Measurements from ENCODE around the gene OTUD7B.

Gene OTUD7B

DNA sequence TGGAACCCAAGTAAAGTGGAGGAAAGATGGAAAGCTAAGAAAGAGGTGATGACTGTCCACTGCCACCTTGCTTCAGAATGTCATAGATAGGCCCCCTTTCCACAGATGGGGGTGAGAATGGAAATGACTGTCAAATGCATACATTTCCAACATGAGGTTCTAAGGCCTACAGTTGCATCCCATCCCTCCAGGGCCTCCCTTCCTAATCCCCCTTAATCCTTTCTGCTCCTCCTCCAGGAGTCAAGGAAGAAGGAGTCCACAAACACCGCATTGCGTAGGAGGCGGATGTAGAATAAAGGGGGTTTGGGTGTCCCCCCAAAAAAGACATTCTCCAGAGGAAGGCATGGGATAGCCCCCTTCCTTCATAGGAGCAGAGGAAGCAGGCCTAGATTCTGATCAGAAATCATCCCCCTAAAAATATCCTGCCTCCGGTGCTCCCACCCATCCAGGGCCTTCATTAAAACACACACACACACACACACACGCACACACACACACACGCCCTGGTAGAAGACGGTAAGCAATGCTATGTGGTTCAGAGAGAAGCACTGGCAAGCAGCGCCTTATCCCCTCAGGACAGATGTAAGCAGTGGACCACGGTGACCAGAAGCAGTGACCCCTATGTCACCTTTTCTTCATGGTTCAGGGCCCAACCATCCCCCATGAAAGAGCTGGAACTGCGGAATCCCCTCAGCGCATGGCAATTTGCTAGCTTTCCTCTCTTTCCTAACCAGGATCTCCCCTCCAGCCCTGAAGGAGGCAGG is 94.9 kb downstream of the OTUD7B start:
- DNase-seq = no peak

DNA sequence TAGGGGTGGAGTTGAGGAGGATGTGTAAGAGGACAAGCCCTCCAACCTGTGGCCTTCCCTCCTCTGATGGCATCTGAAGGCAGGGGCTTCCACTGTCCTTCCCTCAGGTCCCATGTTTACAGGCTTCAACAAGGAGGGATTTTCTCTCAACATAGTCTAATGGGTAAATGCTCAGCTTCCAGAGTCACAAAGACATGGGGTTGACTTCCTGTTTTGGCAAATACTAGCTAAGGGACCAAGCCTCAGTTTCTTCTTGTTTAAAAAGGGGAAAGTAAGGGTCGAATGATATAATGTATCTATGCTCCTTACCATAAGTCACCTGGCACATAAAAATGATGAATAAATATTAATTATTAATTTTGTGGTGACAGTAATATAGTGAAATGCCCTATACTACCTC is 96.0 kb downstream of the OTUD7B start:
- DNase-seq = no peak

DNA sequence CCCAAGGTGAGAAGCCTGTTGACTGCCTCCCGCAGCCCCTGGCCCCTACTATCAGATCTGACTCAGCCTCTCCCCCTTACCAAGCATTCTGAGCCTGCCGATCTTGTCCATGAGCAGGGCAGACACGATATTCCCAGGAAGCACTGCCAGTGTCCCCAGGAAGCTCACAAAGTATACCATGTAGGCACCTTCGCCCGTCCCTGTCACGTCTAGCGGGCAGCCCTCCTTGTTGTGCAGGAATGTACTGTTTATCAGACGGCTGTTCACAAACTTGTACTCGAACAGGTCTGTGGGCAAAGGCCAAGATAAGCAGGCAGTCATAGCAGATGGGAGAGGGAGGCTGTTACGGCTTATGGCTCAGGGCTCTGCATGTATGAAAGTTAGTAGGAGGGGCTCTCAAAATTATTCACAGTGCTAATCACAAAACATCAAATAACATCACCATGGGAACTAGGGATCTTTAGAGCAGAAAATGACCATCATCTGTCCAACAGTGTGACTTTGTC is 103.9 kb downstream of the OTUD7B start:
- no peak for DNase-seq

DNA sequence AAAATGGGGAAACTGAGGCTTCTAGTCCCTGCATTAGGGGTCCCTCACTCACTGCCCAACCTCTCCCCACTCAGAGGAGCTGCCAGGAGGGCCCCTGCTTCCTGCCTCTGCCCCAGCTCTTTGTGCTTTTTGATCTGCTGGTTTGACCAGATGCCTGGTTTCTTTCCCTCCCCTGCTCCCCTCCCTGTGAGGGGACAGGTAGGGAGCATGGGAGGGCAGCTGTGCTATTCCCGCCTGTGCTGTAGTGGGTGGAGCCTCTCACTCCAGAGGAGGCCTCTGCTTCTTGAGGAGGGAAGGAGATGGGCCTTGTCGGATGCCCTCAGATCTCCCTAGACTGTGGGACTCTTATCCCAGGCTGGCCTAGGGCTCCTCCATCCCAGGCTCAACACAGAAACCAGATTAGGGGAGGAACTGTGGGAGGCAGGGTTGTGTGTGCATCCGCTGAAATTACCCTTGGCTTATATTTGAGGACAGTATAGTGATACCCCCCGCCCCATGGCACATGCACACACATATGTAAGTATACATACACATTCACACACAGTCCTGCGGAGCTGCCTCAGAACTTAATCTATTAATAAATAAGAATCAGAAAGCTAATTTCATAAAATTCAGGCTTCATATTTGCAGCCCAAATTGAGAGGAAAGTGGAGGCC is 106.6 kb downstream of the OTUD7B start:
- DNase-seq = no peak

DNA sequence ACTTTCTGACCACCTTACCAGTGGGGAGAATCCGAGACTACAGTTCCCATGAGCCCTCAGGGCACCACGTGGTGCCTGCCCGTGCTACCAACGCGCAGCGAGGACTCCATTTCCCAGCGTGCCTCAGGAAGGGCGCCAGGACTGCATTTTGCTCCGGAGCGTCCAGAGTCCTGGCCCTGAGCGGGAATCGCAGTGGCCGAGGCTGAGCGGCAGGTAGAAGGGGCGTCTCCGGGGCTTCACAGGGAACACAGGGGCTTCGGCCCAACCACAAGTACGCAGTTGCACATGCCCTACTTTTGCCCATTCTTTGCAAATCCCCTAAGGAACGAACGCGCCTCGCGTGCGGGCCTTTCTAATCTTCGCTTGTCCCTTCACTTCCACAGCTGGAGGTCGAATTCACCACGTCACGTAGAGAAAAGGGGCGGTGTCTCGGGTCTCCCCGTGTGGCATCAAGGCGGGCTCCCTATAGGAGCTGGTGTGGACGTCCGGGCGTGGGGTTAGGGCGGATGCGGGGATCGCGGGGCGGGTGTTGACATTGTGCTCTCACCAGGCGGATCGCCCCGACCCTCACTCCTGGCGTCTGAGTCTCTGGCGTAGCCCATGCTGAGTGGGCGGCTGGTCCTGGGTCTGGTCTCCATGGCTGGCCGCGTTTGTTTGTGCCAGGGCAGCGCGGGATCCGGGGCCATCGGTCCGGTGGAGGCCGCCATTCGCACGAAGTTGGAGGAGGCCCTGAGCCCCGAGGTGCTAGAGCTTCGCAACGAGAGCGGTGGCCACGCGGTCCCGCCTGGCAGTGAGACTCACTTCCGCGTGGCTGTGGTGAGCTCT is 110.9 kb downstream of the OTUD7B start, which contains the start of gene BOLA1:
BOLA1 (plus strand) TSS at position 109 of the 825 bp plus-strand sequence; CDS start at position 601, 492 bp downstream.
- DNase-seq = peak; percentile 87

DNA sequence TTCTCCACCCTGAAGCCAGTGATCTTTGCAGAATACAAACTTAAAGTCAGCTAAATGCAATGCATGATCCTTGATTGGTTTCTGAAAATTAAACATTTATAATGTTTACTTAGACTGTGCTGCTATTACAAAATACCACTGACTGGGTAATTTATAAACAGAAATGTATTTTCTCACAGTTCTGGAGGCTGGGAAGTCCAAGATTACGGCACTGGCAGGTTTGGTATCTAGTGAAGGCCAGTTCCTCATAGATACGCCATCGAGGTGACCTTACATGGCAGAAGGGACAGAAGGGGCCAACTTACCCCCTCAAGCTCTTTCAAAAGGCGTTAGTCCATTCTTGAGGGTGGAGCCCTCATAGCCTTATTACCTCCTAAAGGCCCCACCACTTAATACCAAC is 114.0 kb downstream of the OTUD7B start:
- no peak for DNase-seq

DNA sequence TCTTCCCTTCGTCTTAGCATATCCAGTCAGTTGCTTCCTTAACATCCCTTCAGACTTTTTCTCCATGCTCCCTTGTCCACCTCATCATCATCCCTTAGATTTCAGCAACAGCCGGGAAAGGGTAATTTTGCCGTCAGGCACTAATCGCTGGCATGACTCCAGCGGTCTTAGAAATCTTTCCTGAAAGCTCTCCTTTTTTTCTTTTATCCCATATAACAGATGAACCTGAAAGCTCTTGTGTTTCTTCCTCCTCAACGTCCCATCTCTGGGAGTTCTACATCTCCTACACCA is 121.6 kb downstream of the OTUD7B start:
- peak; percentile 36 for DNase-seq

DNA sequence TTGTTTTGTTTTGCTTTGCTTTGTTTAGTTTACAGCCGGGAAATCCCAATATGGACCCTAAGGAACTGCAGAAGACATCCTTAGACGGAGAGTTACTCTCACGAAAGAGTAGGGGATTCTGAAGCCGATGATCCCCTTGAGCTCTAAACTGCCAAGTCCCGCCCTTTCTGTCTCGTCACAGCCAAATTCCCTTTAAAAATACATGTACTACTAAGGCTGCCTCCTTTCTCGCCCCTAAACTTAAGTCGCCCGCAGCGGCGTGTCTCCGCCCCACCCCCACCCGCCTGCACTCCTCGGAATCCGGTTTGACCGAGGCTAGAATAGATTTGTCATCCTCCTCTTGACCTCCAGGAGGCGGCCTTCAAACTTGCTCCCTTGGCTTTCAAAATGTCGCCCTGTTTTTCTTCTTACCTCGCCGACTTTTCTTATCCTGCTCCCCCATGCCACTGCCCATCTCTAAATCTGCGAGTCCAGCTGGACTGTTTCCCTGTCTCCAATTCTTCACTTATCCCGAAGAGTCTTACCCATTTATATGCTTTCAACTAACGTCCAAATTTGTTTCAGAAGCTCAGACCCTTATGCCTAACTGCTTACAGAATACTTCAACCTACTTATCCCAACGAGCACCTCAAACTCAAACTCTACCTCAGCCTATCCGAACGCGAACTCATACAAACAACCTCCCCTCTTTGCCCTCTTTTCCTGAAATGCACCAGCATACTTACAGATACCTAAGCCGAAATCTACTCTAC is 122.1 kb downstream of the OTUD7B start:
- peak; percentile 80 for DNase-seq

All from T1000 (cell line).